Immature natural killer cell (primary cell): Measurements from ENCODE around the gene PLA2G4A. TPM values are rescaled to one million over a fixed set of nuclear protein-coding genes. Genes with fewer than 3 reads are reported as not detected.

Source experiments
- DNase-seq, 3 donors: peaks; one replicate each; pipeline ENCODE4 v3.0.0; 2022; ENCODE audit warnings: mixed read lengths in 1 of 3
- H3K27ac Mint-ChIP-seq, 6 donors: one replicate each; pipeline ENCODE4 v1.8.0; 2020; ENCODE audit warnings: mixed read lengths in 6 of 6, mild to moderate bottlenecking in 5 of 6, inconsistent platforms in 4 of 6, moderate library complexity in 3 of 6
- H3K27me3 Mint-ChIP-seq, 3 donors: one replicate each; pipeline ENCODE4 v1.8.0; 2020 to 2021; ENCODE audit warnings: low read depth in 3 of 3, mild to moderate bottlenecking in 3 of 3, mixed read lengths in 3 of 3, moderate library complexity in 3 of 3, inconsistent platforms in 1 of 3
- H3K36me3 Mint-ChIP-seq, 3 donors: one replicate each; pipeline ENCODE4 v1.8.0; 2020; ENCODE audit warnings: mixed read lengths in 3 of 3, inconsistent platforms in 2 of 3, mild to moderate bottlenecking in 2 of 3
- H3K4me1 Mint-ChIP-seq, 2 donors: one replicate each; pipeline ENCODE4 v1.8.0; 2020; ENCODE audit warnings: inconsistent platforms in 2 of 2, mild to moderate bottlenecking in 2 of 2, mixed read lengths in 2 of 2, moderate library complexity in 1 of 2
- H3K4me3 Mint-ChIP-seq, 5 donors: one replicate each; pipeline ENCODE4 v1.8.0; 2020; ENCODE audit warnings: mild to moderate bottlenecking in 5 of 5, mixed read lengths in 5 of 5, inconsistent platforms in 3 of 5, moderate library complexity in 3 of 5
- H3K9me3 Mint-ChIP-seq, 6 donors: one replicate each; pipeline ENCODE4 v1.8.0; 2020; ENCODE audit warnings: mild to moderate bottlenecking in 6 of 6, mixed read lengths in 6 of 6, inconsistent platforms in 4 of 6, moderate library complexity in 3 of 6
- polyA plus RNA-seq, 3 donors: library from polyadenylated mRNA; unstranded; fragments of 300-500 nt; fragmentation: Illumina TruSeq; gene quantifications; one replicate each; pipeline ENCODE4 v1.2.3, GENCODE V29; 2021

Gene PLA2G4A
- polyA plus RNA-seq, 3 donors from 2014 or later = not detected

DNA sequence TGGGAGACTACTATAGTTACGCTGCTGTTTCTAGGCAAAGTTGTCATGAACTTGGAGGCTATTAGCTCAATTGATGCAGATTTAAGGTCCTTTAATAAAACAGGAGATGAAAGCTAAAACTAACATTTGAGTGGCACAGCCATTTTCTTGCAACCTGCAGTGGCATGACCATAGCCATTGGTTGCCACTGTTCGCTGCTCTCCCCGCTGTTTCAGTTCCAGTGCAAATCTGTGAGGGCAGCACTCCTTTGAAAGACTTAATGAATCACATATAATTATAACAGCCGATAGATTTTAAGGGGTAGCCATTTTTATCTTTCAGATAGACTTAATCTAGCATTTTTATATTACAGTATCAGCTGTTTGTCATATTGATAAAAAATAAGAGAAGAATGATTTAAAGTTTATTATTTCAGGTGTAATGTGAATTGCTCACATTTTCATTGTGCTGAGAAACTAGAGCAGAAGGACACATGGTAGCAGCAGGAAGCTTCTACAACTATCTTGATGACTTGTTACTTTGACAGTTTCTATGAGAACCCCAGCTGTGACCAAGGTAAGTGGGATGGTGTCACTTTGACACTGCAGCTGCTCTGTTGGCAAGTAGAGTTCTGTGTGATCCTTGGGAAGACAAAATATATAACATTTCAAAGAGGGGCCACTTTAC, 203.7 kb downstream of the PLA2G4A start:
- Mint-ChIP-seq H3K27ac (no peak overlapping the region), H3K36me3 (no peaks in the 10 kb centered on the region), H3K27me3 (peaks cover 0 to 3% (median 2%) of the 10 kb centered on the region in 3 donors), H3K4me3 (no peak overlapping the region), H3K4me1 (no peaks in the 10 kb centered on the region), H3K9me3 (peaks cover 7 to 23% (median 12%) of the 10 kb centered on the region in 6 donors)
- no peak for DNase-seq

DNA sequence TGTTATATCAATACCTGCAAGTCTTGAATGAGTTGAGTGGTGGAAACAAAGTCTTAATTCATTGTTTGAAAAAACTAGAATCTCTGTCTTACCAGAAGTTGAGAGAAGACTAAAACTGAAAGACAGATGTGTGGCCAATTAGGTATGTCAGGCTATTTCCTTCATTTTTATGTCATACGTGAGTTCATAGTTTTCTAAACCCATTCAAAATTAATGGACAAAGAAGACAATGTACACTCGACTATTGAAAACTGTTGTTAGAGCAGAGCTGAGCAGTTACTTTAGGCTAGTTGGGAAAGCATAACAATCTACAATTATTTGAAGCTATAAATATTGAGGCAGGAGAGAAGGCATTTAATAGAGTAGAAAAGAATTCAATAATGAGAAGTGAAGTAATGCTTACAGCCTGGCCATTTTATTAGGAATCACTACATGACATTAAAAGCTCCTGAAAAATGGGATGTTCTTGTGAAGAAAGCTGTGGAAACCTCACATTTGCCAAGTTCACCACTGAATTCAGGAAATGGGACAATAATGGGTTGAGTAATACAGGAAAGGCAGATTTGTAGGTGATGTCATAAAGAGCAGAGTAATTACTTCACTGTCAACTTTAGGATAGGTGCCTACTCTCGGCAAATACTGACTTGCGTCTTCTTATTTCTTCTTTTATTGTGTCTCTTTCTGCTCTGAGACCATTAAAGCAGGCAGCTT, 204.4 kb downstream of the PLA2G4A start:
- Mint-ChIP-seq H3K27ac (no peak overlapping the region), H3K27me3 (peaks cover 0 to 3% (median 2%) of the 10 kb centered on the region in 3 donors), H3K4me1 (no peaks in the 10 kb centered on the region), H3K9me3 (peaks cover 4 to 23% (median 11%) of the 10 kb centered on the region in 6 donors), H3K36me3 (no peaks in the 10 kb centered on the region), H3K4me3 (no peak overlapping the region)
- no peak for DNase-seq

DNA sequence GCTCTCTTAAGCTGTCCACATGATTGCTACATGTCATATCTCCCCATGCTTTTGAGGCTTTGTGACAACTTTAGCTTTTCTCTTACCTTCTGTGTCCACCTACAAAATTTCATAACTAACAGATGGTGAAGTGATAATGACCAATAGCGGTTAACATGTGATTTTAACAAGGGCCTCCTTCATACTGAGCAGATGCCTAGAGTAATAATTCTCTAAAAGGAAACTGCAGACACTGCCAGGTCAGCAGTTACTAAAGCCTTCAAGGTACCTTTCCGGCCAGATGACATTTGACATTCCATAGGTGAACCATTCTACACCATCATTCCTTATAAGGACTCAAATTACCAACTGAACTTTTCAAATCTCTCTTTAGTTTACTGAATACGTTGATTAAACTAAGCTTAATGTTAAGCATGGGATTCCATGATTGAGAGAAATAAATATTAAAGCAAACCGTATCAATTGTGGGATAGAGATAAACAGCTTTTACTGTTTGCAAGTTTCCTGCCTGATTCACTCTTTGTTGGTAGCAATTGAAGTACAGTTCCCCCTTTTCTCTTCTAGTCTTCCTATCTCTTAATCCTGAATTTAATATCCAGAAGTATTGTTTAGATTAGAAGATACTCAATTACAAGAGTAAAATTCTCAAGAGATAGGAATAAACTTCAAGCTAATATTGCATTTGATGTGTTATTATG, 205.1 kb downstream of the PLA2G4A start:
- H3K27ac Mint-ChIP-seq = no peak overlapping the region
- H3K36me3 Mint-ChIP-seq = no peaks in the 10 kb centered on the region
- no peak overlapping the region for H3K4me3 Mint-ChIP-seq
- H3K9me3 Mint-ChIP-seq = peaks cover 4 to 16% (median 6%) of the 10 kb centered on the region in 6 donors
- no peaks in the 10 kb centered on the region for H3K4me1 Mint-ChIP-seq
- peaks cover 0 to 2% (median 0%) of the 10 kb centered on the region in 3 donors for H3K27me3 Mint-ChIP-seq
- no peak for DNase-seq

DNA sequence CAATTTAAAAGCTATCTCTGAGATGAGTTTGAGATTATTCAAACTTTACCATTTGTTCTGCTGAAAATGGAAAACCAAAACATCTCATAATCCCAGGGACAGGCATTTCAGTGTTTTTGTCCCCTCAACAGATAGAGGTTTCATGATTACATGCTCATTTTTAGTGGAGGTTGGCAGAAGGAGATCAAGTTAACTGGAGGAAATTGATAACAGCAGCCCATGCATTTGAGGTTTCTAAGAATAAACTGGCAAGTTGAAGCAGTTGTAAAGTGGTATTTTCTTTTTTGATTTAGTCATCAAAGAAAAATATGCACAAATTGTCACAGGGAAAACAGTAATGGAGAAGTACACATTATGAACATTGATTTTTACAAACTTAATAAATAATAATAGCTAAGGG, 205.8 kb downstream of the PLA2G4A start:
- Mint-ChIP-seq H3K9me3 (peaks cover 0 to 9% (median 3%) of the 10 kb centered on the region in 6 donors), H3K27ac (no peak overlapping the region)
- no peak for DNase-seq

DNA sequence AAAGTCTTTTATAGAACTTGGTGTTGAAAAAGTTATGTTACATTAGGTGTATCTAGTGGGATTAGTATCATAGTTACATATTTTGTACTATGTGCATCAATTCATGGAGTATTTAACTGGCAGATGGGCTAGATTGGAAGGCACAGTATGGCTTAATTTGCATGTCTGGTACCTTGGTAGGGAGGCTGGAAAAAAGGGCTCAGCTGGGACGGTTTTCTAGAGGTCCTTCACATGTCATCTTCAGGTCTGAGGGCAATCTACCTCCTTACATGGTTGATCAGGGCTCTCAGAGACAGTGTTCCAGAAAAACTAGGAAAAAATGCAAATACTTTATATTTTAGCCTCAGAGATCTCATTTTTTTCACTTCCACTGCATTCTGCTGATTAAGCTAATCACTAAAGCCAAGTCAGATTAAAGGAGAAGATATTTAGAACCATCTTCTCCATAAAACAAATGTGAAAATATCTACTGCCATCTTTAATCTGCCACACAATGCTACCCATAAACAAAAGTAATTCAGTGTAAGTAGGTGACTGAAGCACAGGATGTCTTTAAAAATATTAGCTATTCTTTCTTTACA, 209.3 kb downstream of the PLA2G4A start:
- Mint-ChIP-seq H3K27me3 (no peaks in the 10 kb centered on the region), H3K4me1 (no peaks in the 10 kb centered on the region), H3K4me3 (no peak overlapping the region), H3K27ac (no peak overlapping the region), H3K36me3 (no peaks in the 10 kb centered on the region), H3K9me3 (peaks cover 0 to 5% (median 0%) of the 10 kb centered on the region in 6 donors)
- DNase-seq = no peak

More for the DNA sequence above, 205.8 kb downstream of the PLA2G4A start:
- no peaks in the 10 kb centered on the region for H3K36me3 Mint-ChIP-seq
- H3K4me1 Mint-ChIP-seq = no peaks in the 10 kb centered on the region
- H3K27me3 Mint-ChIP-seq = peaks cover 0 to 2% (median 0%) of the 10 kb centered on the region in 3 donors
- no peak overlapping the region for H3K4me3 Mint-ChIP-seq

Other genes with a start within 250 kb of the PLA2G4A start
- gene PTGS2, start 148.5 kb upstream of the PLA2G4A start, polyA plus RNA-seq = 1 to 10 TPM in 1 of 3 donors, under 1 TPM in 1, not detected in 1; 0.84 to 4.2 TPM